ENCODE measurements around the gene RFTN1. TPM values are rescaled to one million over a fixed set of nuclear protein-coding genes. Genes with fewer than 3 reads are reported as not detected.

The RFTN1 gene
- total and polyA plus RNA-seq, 4 donors, result 33.8 to 82.5 (median 53.4) TPM

- no peak overlapping the region for H3K4me3 ChIP-seq
- H3K4me1 ChIP-seq (ENCODE audit: control insufficient read depth in 5 of 5, insufficient read depth in 5 of 5, low read length in 5 of 5), result peaks cover 0 to 42% (median 19%) of the 10 kb centered on the region in 5 donors
- DNase-seq, result peak in 1 of 3 donors; percentile 18
- WGBS, 2 donors, result 57 to 67% methylated on average over 11 of the region's 11 CpGs
- no peak overlapping the region for H3K27ac ChIP-seq (ENCODE audit: low read depth in 1 of 2, low read length in 1 of 2)
- peaks cover 0 to 2% (median 0%) of the 10 kb centered on the region in 4 donors for H3K9me3 ChIP-seq (ENCODE audit: control insufficient read depth in 4 of 4, insufficient read depth in 3 of 4, low read length in 3 of 4)
- H3K36me3 ChIP-seq (ENCODE audit: control insufficient read depth in 4 of 4, insufficient read depth in 4 of 4, low read length in 4 of 4), result no peaks in the 10 kb centered on the region
- no peak overlapping the region for H3K9ac ChIP-seq (ENCODE audit: insufficient read depth in 1 of 2, low read length in 2 of 2)
- no peak for TF ChIP-seq CTCF (IDR thresholded peaks at IDR 0.05; ENCODE audit: control extremely low read depth, extremely low read depth)
- no peaks in the 10 kb centered on the region for H3K27me3 ChIP-seq (ENCODE audit: control insufficient read depth in 3 of 3, insufficient read depth in 3 of 3, low read length in 2 of 3)
- ATAC-seq (ENCODE audit: insufficient read depth, low FRiP score), result no peak
These were observed 2.5 kb upstream of the RFTN1 start for GRCh38 chr3:16515885-16516420.

- Histone ChIP-seq H3K27ac (ENCODE audit: low read depth in 1 of 2, low read length in 1 of 2) (peak overlapping the region in 1 of 2 donors; percentile 37), H3K9ac (ENCODE audit: insufficient read depth in 1 of 2, low read length in 2 of 2) (no peak overlapping the region), H3K4me1 (ENCODE audit: control insufficient read depth in 5 of 5, insufficient read depth in 5 of 5, low read length in 5 of 5) (peaks cover 0 to 39% (median 19%) of the 10 kb centered on the region in 5 donors), H3K27me3 (ENCODE audit: control insufficient read depth in 3 of 3, insufficient read depth in 3 of 3, low read length in 2 of 3) (no peaks in the 10 kb centered on the region), H3K36me3 (ENCODE audit: control insufficient read depth in 4 of 4, insufficient read depth in 4 of 4, low read length in 4 of 4) (no peaks in the 10 kb centered on the region), H3K9me3 (ENCODE audit: control insufficient read depth in 4 of 4, insufficient read depth in 3 of 4, low read length in 3 of 4) (peaks cover 0 to 2% (median 0%) of the 10 kb centered on the region in 4 donors), H3K4me3 (no peak overlapping the region)
- DNase-seq (peak in 1 of 3 donors; percentile 8), ATAC-seq (ENCODE audit: insufficient read depth, low FRiP score) (no peak)
- no peak for TF ChIP-seq CTCF (IDR thresholded peaks at IDR 0.05; ENCODE audit: control extremely low read depth, extremely low read depth)
- 79 to 83% methylated on average over 5 of the region's 5 CpGs for WGBS, 2 donors
These were observed 1.4 kb upstream of the RFTN1 start for GRCh38 chr3:16514755-16515353.

GRCh38 chr3:16514021-16514700, 662 bp upstream of the RFTN1 start:
- Histone ChIP-seq H3K4me3 (peak overlapping the region; percentile 89), H3K9me3 (ENCODE audit: control insufficient read depth in 4 of 4, insufficient read depth in 3 of 4, low read length in 3 of 4) (peaks cover 0 to 2% (median 0%) of the 10 kb centered on the region in 4 donors), H3K27ac (ENCODE audit: low read depth in 1 of 2, low read length in 1 of 2) (peak overlapping the region; percentile 50 to 57), H3K9ac (ENCODE audit: insufficient read depth in 1 of 2, low read length in 2 of 2) (peak overlapping the region; percentile 52 to 84), H3K36me3 (ENCODE audit: control insufficient read depth in 4 of 4, insufficient read depth in 4 of 4, low read length in 4 of 4) (no peaks in the 10 kb centered on the region), H3K27me3 (ENCODE audit: control insufficient read depth in 3 of 3, insufficient read depth in 3 of 3, low read length in 2 of 3) (no peaks in the 10 kb centered on the region), H3K4me1 (ENCODE audit: control insufficient read depth in 5 of 5, insufficient read depth in 5 of 5, low read length in 5 of 5) (peaks cover 0 to 42% (median 19%) of the 10 kb centered on the region in 5 donors)
- no peak for TF ChIP-seq CTCF (IDR thresholded peaks at IDR 0.05; ENCODE audit: control extremely low read depth, extremely low read depth)
- WGBS, 2 donors, result 44 to 51% methylated on average over 9 of the region's 9 CpGs
- DNase-seq, result peak in 1 of 3 donors; percentile 1
- no peak for ATAC-seq (ENCODE audit: insufficient read depth, low FRiP score)
